ENCODE results near the gene GPBAR1. TPM values are rescaled to one million over a fixed set of nuclear protein-coding genes. Genes with fewer than 3 reads are reported as not detected.

The GPBAR1 gene
- under 1 TPM; 0.73 to 0.82 TPM for total RNA-seq

GRCh38 chr2:218260742-218261422 is at the start of gene GPBAR1:
TSS of gene GPBAR1 (plus strand) at chr2:218261015. CDS start at chr2:218262725, 1,710 bp downstream.
- Mint-ChIP-seq H3K9me3 (ENCODE audit: low read depth) (no peaks in the 10 kb centered on the region), H3K4me1 (peaks cover 24% of the 10 kb centered on the region), H3K36me3 (peaks cover 12% of the 10 kb centered on the region), H3K27me3 (no peaks in the 10 kb centered on the region), H3K4me3 (no peak within 1 kb of the TSS), H3K27ac (peak within 1 kb of the TSS; percentile 36)
- CTCF ChIA-PET = no interaction called here
- ATAC-seq = no peak
- DNase-seq = no peak

GRCh38 chr2:218214116-218214515 is 46.7 kb upstream of the GPBAR1 start:
- no peak overlapping the region for H3K27ac Mint-ChIP-seq
- no peak overlapping the region for H3K4me3 Mint-ChIP-seq
- ATAC-seq = no peak
- peaks cover 23% of the 10 kb centered on the region for H3K36me3 Mint-ChIP-seq
- peaks cover 13% of the 10 kb centered on the region for H3K4me1 Mint-ChIP-seq
- peaks cover 16% of the 10 kb centered on the region for H3K27me3 Mint-ChIP-seq
- DNase-seq = no peak
- CTCF ChIA-PET = interaction anchor here (1.3 to 2.8 kb wide), 2 partner anchors 16 to 27 kb away, joined by 3 to 25 read pairs; no protein-coding TSS in a partner anchor
- peaks cover 7% of the 10 kb centered on the region for H3K9me3 Mint-ChIP-seq (ENCODE audit: low read depth)

GRCh38 chr2:218216336-218216673 is 44.5 kb upstream of the GPBAR1 start:
- no peak for ATAC-seq
- Mint-ChIP-seq H3K4me1 (peaks cover 25% of the 10 kb centered on the region), H3K9me3 (ENCODE audit: low read depth) (no peaks in the 10 kb centered on the region), H3K27ac (peak overlapping the region; percentile 93), H3K4me3 (peak overlapping the region; percentile 87), H3K36me3 (peaks cover 41% of the 10 kb centered on the region), H3K27me3 (peaks cover 3% of the 10 kb centered on the region)
- no peak for DNase-seq
- CTCF ChIA-PET = interaction anchor here (1.1 to 2.8 kb wide), 5 partner anchors 10 to 43 kb away, joined by 3 to 25 read pairs (median 4); no protein-coding TSS in a partner anchor

- Mint-ChIP-seq H3K4me3 (peak within 1 kb of the TSS; percentile 87), H3K4me1 (peaks cover 30% of the 10 kb centered on the region), H3K27me3 (peaks cover 2% of the 10 kb centered on the region), H3K27ac (peak within 1 kb of the TSS; percentile 93), H3K9me3 (ENCODE audit: low read depth) (no peaks in the 10 kb centered on the region), H3K36me3 (peaks cover 46% of the 10 kb centered on the region)
- CTCF ChIA-PET = interaction anchor here (0.9 to 2.8 kb wide), 6 partner anchors 9 to 53 kb away, joined by 3 to 25 read pairs (median 4); partner anchors contain the start of genes AAMP and PNKD
- ATAC-seq (peak; percentile 74), DNase-seq (peak; percentile 96)
These were observed 44.0 kb upstream of the GPBAR1 start, which contains the start of gene ARPC2 for GRCh38 chr2:218216674-218217359. TSS of gene ARPC2 (plus strand) at chr2:218217189. CDS start at chr2:218217471, 282 bp downstream.

- H3K4me1 Mint-ChIP-seq = peaks cover 37% of the 10 kb centered on the region
- DNase-seq (peak; percentile 87), ATAC-seq (peak; percentile 74)
- CTCF ChIA-PET = interaction anchor here (0.9 to 1.6 kb wide), 2 partner anchors 12 to 52 kb away, joined by 3 to 9 read pairs; partner anchors contain the start of genes AAMP and PNKD
- peak overlapping the region; percentile 93 for H3K27ac Mint-ChIP-seq
- H3K4me3 Mint-ChIP-seq = peak overlapping the region; percentile 87
- H3K9me3 Mint-ChIP-seq (ENCODE audit: low read depth) = no peaks in the 10 kb centered on the region
- no peaks in the 10 kb centered on the region for H3K27me3 Mint-ChIP-seq
- peaks cover 49% of the 10 kb centered on the region for H3K36me3 Mint-ChIP-seq
These were observed 43.2 kb upstream of the GPBAR1 start for GRCh38 chr2:218217360-218218267.

- H3K36me3 Mint-ChIP-seq = peaks cover 57% of the 10 kb centered on the region
- ATAC-seq (peak; percentile 24), DNase-seq (peak; percentile 67)
- H3K4me3 Mint-ChIP-seq = peak overlapping the region; percentile 87
- no peaks in the 10 kb centered on the region for H3K27me3 Mint-ChIP-seq
- H3K27ac Mint-ChIP-seq = peak overlapping the region; percentile 93
- CTCF ChIA-PET = interaction anchor here (0.7 to 1.7 kb wide), 5 partner anchors 9 to 178 kb away, joined by 3 to 9 read pairs (median 4); partner anchors contain the start of genes AAMP and PNKD
- peaks cover 46% of the 10 kb centered on the region for H3K4me1 Mint-ChIP-seq
- no peaks in the 10 kb centered on the region for H3K9me3 Mint-ChIP-seq (ENCODE audit: low read depth)
These were observed 42.3 kb upstream of the GPBAR1 start for GRCh38 chr2:218218268-218219185.

- ATAC-seq (no peak), DNase-seq (no peak)
- no peaks in the 10 kb centered on the region for H3K27me3 Mint-ChIP-seq
- peak overlapping the region; percentile 93 for H3K27ac Mint-ChIP-seq
- H3K4me3 Mint-ChIP-seq = peak overlapping the region; percentile 87
- H3K36me3 Mint-ChIP-seq = peaks cover 70% of the 10 kb centered on the region
- H3K4me1 Mint-ChIP-seq = peaks cover 58% of the 10 kb centered on the region
- CTCF ChIA-PET = interaction anchor here (0.6 to 2.6 kb wide), 6 partner anchors 10 to 176 kb away, joined by 3 to 16 read pairs (median 4); partner anchors contain the start of genes AAMP and PNKD
- H3K9me3 Mint-ChIP-seq (ENCODE audit: low read depth) = no peaks in the 10 kb centered on the region
These were observed 40.9 kb upstream of the GPBAR1 start for GRCh38 chr2:218219934-218220333.

- Mint-ChIP-seq H3K27ac (peak overlapping the region; percentile 93), H3K4me3 (peak overlapping the region; percentile 87), H3K36me3 (peaks cover 80% of the 10 kb centered on the region), H3K9me3 (ENCODE audit: low read depth) (no peaks in the 10 kb centered on the region), H3K27me3 (no peaks in the 10 kb centered on the region), H3K4me1 (peaks cover 66% of the 10 kb centered on the region)
- ATAC-seq (no peak), DNase-seq (no peak)
- CTCF ChIA-PET = interaction anchor here (1.0 to 2.6 kb wide), 5 partner anchors 9 to 37 kb away, joined by 3 to 16 read pairs (median 6); no protein-coding TSS in a partner anchor
These were observed 39.8 kb upstream of the GPBAR1 start for GRCh38 chr2:218221000-218221399.

GRCh38 chr2:218223046-218223445 is 37.8 kb upstream of the GPBAR1 start:
- CTCF ChIA-PET = interaction anchor here (1.9 to 2.1 kb wide), 2 partner anchors 11 to 35 kb away, joined by 6 to 8 read pairs; no protein-coding TSS in a partner anchor
- DNase-seq = no peak
- peak; percentile 48 for ATAC-seq
- no peaks in the 10 kb centered on the region for H3K9me3 Mint-ChIP-seq (ENCODE audit: low read depth)
- no peaks in the 10 kb centered on the region for H3K27me3 Mint-ChIP-seq
- peak overlapping the region; percentile 61 for H3K27ac Mint-ChIP-seq
- peaks cover 73% of the 10 kb centered on the region for H3K4me1 Mint-ChIP-seq
- H3K4me3 Mint-ChIP-seq = peak overlapping the region; percentile 87
- peaks cover 88% of the 10 kb centered on the region for H3K36me3 Mint-ChIP-seq

GRCh38 chr2:218224186-218224585 is 36.6 kb upstream of the GPBAR1 start:
- H3K4me1 Mint-ChIP-seq = peaks cover 84% of the 10 kb centered on the region
- no peak for ATAC-seq
- peak overlapping the region; percentile 61 for H3K27ac Mint-ChIP-seq
- H3K36me3 Mint-ChIP-seq = peaks cover 89% of the 10 kb centered on the region
- CTCF ChIA-PET = no interaction called here
- H3K9me3 Mint-ChIP-seq (ENCODE audit: low read depth) = no peaks in the 10 kb centered on the region
- no peak for DNase-seq
- H3K27me3 Mint-ChIP-seq = no peaks in the 10 kb centered on the region
- H3K4me3 Mint-ChIP-seq = peak overlapping the region; percentile 87

- H3K27ac Mint-ChIP-seq = peak overlapping the region; percentile 86
- ATAC-seq (no peak), DNase-seq (no peak)
- H3K4me1 Mint-ChIP-seq = peaks cover 87% of the 10 kb centered on the region
- no peaks in the 10 kb centered on the region for H3K9me3 Mint-ChIP-seq (ENCODE audit: low read depth)
- peaks cover 82% of the 10 kb centered on the region for H3K36me3 Mint-ChIP-seq
- CTCF ChIA-PET = interaction anchor here (0.7 to 1.8 kb wide), 5 partner anchors 11 to 1528 kb away, joined by 3 to 9 read pairs (median 4); no protein-coding TSS in a partner anchor
- no peaks in the 10 kb centered on the region for H3K27me3 Mint-ChIP-seq
- peak overlapping the region; percentile 10 for H3K4me3 Mint-ChIP-seq
These were observed 33.9 kb upstream of the GPBAR1 start for GRCh38 chr2:218226903-218227302.
